GM12878 (cell line): Measurements from ENCODE around the gene FOXB1. TPM values are rescaled to one million over a fixed set of nuclear protein-coding genes. Genes with fewer than 3 reads are reported as not detected.

Experiments
- ATAC-seq: fragments of 200-7000 bp; cut with Tn5 transposase; 3 replicates; pipeline ENCODE4 v1.9.1; 2020; ENCODE audit warnings: mild to moderate bottlenecking, moderate library complexity
- BruUV-seq: library from RNA; stranded (reverse); fragments of 400-500 nt; replicated peaks from 2 replicates; lab custom pipeline; 2021; lab: Mats Ljungman, UMichigan
- CTCF ChIA-PET: fragments of 300-600 bp; sonication (Branson Sonifier 250); formaldehyde crosslinking; extraction: SDS; loops from one replicate; lab custom pipeline; 2021; ENCODE audit warnings: inconsistent platforms; lab: Yijun Ruan, JAX
- POLR2A ChIA-PET: fragments of 350-600 bp; formaldehyde crosslinking; extraction: SDS; loops from one replicate; lab custom pipeline; 2021; ENCODE audit warnings: inconsistent platforms; lab: Charles Lee
- RAD21 ChIA-PET: fragments of 300-600 bp; sonication (Branson Sonifier 250); formaldehyde crosslinking; loops from one replicate; lab custom pipeline; 2023; ENCODE audit warnings: antibody characterized with exemption; ENCODE audit not compliant: unreplicated experiment; lab: Charles Lee
- SMC1A ChIA-PET: fragments of 300-600 bp; sonication (Branson Sonifier 250); formaldehyde crosslinking; loops from one replicate; lab custom pipeline; 2023; ENCODE audit not compliant: unreplicated experiment, uncharacterized antibody; lab: Charles Lee
- DNase-seq: peaks from one replicate; pipeline ENCODE4 v3.0.0-alpha.2; 2011; ENCODE audit warnings: low read depth, low spot score
- FAIRE-seq: peaks from 3 replicates; lab custom pipeline; 2011; peaks lifted over from hg19 to GRCh38; lab: Jason Lieb, UNC
- H2AFZ ChIP-seq: 2 replicates; pipeline ENCODE4 v1.6.0; 2011; ENCODE audit warnings: low read depth, low read length, control low read depth; ENCODE audit not compliant: control insufficient read depth
- H3K27ac ChIP-seq: 2 replicates; pipeline ENCODE4 v1.5.1; 2011; ENCODE audit warnings: control low read depth; ENCODE audit not compliant: control insufficient read depth, insufficient read depth
- H3K27me3 ChIP-seq, 2 experiments: replicated peaks in 1 of 2; 2 replicates each; pipeline versions ENCODE4 v1.6.0 to v1.6.1; 2011; ENCODE audit warnings: low read length in 1 of 2; ENCODE audit not compliant: control insufficient read depth in 2 of 2, insufficient read depth in 2 of 2
- H3K36me3 ChIP-seq, 2 experiments: 2 replicates each; pipeline ENCODE4 v1.5.1; 2011; ENCODE audit warnings: low read length in 1 of 2; ENCODE audit not compliant: control insufficient read depth in 2 of 2, insufficient read depth in 2 of 2
- H3K4me1 ChIP-seq: 2 replicates; pipeline ENCODE4 v1.6.1; 2011; ENCODE audit warnings: mild to moderate bottlenecking, low read length, moderate library complexity, mixed read lengths; ENCODE audit not compliant: control insufficient read depth, insufficient read depth
- H3K4me2 ChIP-seq: 2 replicates; pipeline ENCODE4 v1.6.0; 2011; ENCODE audit warnings: control low read depth; ENCODE audit not compliant: control insufficient read depth, insufficient read depth
- H3K4me3 ChIP-seq: fragments of 200-600 bp; sonication (generic); 2 replicates; pipeline ENCODE4 v1.5.1; 2016
- H3K79me2 ChIP-seq: 2 replicates; pipeline ENCODE4 v1.6.0; 2011; ENCODE audit warnings: low read length; ENCODE audit not compliant: control insufficient read depth, insufficient read depth
- H3K9ac ChIP-seq: 2 replicates; pipeline ENCODE4 v1.8.0; 2011; ENCODE audit warnings: low read length, control low read depth, mixed read lengths; ENCODE audit not compliant: control insufficient read depth, insufficient read depth
- H3K9me3 ChIP-seq: replicated peaks from 3 replicates; pipeline ENCODE4 v1.5.1; 2011; ENCODE audit warnings: mild to moderate bottlenecking, low read length; ENCODE audit not compliant: control insufficient read depth, insufficient read depth
- H4K20me1 ChIP-seq: 2 replicates; pipeline ENCODE4 v1.6.0; 2011; ENCODE audit not compliant: control insufficient read depth, insufficient read depth
- FOS ChIP-seq: IDR thresholded peaks from 3 replicates; pipeline ENCODE4 v1.6.1; 2011; ENCODE audit warnings: borderline replicate concordance; ENCODE audit not compliant: insufficient read length; ENCODE audit errors: extremely low read depth
- RELA ChIP-seq: fragments of 450-650 bp; IDR thresholded peaks from 2 replicates; pipeline ENCODE4 v1.8.0; 2014; ENCODE audit warnings: borderline replicate concordance; ENCODE audit not compliant: partially characterized antibody
- SPI1 ChIP-seq: IDR thresholded peaks from 2 replicates; pipeline ENCODE4 v1.6.1; 2011; ENCODE audit warnings: low read depth, mild to moderate bottlenecking, low read length, moderate library complexity, borderline replicate concordance; ENCODE audit not compliant: insufficient read depth
- WGBS: methylation state at CpG from one replicate; pipeline ENCODE4 v1.1.6; 2016; ENCODE audit warnings: low lambda C conversion rate; ENCODE audit not compliant: insufficient replicate concordance, insufficient coverage; ENCODE audit errors: missing lambda C conversion rate; 5-methylcytosine and 5-hydroxymethylcytosine counted together
- in situ Hi-C: fragments of 300-500 bp; cut with MboI; formaldehyde crosslinking; loops from 9 replicates; pipeline ENCODE4 v1.14.3; 2018; ENCODE audit warnings: mixed read lengths
- intact Hi-C: fragments of 100-400 bp; cut with micrococcal nuclease; formaldehyde crosslinking; loops from one replicate; pipeline ENCODE4 v1.14.2; 2022; ENCODE audit not compliant: unreplicated experiment
- polyA plus RNA-seq, 11 experiments: library from polyadenylated mRNA; depleted of rRNA in 4 of 11; unstranded in 6 of 11; stranded (reverse) in 5 of 11; fragments of >200 nt; fragmentation: Nextera tagmentation in 4 of 11; fragmentation: Illumina TruSeq in 1 of 11; extraction: Ambion mirVana in 4 of 11; extraction: Trizol in 1 of 11; gene quantifications; 1 replicate in 1 of 11; 2 replicates in 10 of 11; pipeline versions ENCODE4 v1.2.1 to v1.2.3, GENCODE V29; 2011 to 2016; ENCODE audit warnings: inconsistent platforms in 2 of 11, missing spikeins in 2 of 11, low read depth in 1 of 11
- total RNA-seq, 4 experiments: library from RNA; depleted of rRNA in 3 of 4; stranded (reverse); fragments of >200 nt in 3 of 4; fragmentation: Illumina TruSeq in 1 of 4; extraction: Trizol in 1 of 4; gene quantifications; 2 replicates each; pipeline versions ENCODE4 v1.2.1 to v1.2.3, GENCODE V29; 2013 to 2021
- TF ChIP-seq, protein P1 (sequence below): IDR thresholded peaks from 2 replicates; pipeline ENCODE4 v1.6.1; 2012; ENCODE audit warnings: low read length, inconsistent platforms
- TF ChIP-seq, protein P2 (sequence below): fragments of 450-650 bp; IDR thresholded peaks from 2 replicates; pipeline ENCODE4 v1.6.1; 2017; ENCODE audit warnings: antibody characterized with exemption, mild to moderate bottlenecking, moderate library complexity

The FOXB1 gene
- total and polyA plus RNA-seq, 10 of the 15 experiments (the other 5 are each of a cell fraction or from before 2014, with no cell fraction given), result not detected

DNA sequence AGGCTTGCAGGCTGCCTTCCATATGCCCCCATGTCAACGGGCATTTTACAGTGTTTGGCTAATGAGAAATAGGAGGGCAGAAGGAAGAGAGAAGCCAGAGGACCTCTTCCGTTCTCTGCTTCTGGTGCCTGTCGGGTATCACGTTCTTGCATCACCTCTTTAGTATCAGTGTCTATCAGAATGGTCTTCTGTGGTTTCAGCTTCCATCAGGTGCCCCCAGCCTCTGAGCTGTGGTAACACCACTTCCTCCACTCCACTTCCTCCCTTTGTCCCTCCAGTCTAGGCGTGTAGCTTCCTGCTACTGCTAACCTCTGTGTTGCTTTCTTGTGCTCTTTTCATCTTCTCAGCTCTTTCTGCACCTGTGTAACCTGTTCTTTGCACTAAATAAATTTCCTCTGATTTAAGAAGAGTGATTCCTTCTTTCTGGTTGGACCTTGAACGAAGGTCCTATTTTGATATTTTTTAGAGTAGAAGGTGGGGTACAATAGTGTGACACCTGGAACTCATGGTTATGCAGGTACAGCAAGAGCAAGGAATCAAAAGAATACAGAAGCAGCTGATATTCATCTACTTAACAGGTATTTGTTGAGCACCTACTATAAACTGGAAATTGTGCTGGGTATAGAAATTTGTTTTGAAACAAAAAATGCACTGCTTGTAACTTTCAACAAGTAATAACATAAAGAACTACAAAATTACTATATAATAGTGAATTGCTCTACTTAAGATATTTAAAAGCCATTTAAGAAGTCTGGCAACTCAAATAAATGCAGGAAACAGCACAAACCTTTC, 27.4 kb upstream of the FOXB1 start:
- ChIA-PET POLR2A (no interaction called here), SMC1A (no interaction called here), RAD21 (no interaction called here), CTCF (interaction anchor here (0.6 kb wide), 1 partner anchor 46 kb away, joined by 3 read pairs; no protein-coding TSS in a partner anchor)
- intact Hi-C loops, result no loop called here
- Histone ChIP-seq H3K79me2 (no peaks in the 10 kb centered on the region), H3K4me1 (no peaks in the 10 kb centered on the region), H3K4me2 (no peak overlapping the region), H3K36me3 (no peaks in the 10 kb centered on the region), H2AFZ (no peak overlapping the region), H3K27me3 (peaks cover 0 to 3% of the 10 kb centered on the region in 2 experiments; a peak in 1 of 4 replicates), H3K4me3 (no peak overlapping the region), H3K27ac (no peak overlapping the region), H4K20me1 (no peaks in the 10 kb centered on the region), H3K9me3 (no peaks in the 10 kb centered on the region), H3K9ac (no peak overlapping the region)
- TF ChIP-seq, protein P1, sequence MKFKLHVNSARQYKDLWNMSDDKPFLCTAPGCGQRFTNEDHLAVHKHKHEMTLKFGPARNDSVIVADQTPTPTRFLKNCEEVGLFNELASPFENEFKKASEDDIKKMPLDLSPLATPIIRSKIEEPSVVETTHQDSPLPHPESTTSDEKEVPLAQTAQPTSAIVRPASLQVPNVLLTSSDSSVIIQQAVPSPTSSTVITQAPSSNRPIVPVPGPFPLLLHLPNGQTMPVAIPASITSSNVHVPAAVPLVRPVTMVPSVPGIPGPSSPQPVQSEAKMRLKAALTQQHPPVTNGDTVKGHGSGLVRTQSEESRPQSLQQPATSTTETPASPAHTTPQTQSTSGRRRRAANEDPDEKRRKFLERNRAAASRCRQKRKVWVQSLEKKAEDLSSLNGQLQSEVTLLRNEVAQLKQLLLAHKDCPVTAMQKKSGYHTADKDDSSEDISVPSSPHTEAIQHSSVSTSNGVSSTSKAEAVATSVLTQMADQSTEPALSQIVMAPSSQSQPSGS, result no peak
- peak; percentile 23; the same call in 1 of the 2 replicates for TF ChIP-seq SPI1
- no peak for TF ChIP-seq RELA
- TF ChIP-seq, protein P2, sequence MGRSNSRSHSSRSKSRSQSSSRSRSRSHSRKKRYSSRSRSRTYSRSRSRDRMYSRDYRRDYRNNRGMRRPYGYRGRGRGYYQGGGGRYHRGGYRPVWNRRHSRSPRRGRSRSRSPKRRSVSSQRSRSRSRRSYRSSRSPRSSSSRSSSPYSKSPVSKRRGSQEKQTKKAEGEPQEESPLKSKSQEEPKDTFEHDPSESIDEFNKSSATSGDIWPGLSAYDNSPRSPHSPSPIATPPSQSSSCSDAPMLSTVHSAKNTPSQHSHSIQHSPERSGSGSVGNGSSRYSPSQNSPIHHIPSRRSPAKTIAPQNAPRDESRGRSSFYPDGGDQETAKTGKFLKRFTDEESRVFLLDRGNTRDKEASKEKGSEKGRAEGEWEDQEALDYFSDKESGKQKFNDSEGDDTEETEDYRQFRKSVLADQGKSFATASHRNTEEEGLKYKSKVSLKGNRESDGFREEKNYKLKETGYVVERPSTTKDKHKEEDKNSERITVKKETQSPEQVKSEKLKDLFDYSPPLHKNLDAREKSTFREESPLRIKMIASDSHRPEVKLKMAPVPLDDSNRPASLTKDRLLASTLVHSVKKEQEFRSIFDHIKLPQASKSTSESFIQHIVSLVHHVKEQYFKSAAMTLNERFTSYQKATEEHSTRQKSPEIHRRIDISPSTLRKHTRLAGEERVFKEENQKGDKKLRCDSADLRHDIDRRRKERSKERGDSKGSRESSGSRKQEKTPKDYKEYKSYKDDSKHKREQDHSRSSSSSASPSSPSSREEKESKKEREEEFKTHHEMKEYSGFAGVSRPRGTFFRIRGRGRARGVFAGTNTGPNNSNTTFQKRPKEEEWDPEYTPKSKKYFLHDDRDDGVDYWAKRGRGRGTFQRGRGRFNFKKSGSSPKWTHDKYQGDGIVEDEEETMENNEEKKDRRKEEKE, result no peak
- TF ChIP-seq FOS, result no peak
- no peak for FAIRE-seq
- in situ Hi-C loops, result no loop called here
- BruUV-seq, result no TSS peak
- DNase-seq, result peak; percentile 12
- ATAC-seq, result no peak
- WGBS, result under 1% methylated on average over 6 of the region's 6 CpGs
